HG03066 (cell line): ENCODE results near the gene COL4A6.

Experiments used
- ATAC-seq: cut with Tn5 transposase; IDR thresholded peaks from one replicate; pipeline ENCODE4 v1.9.1; 2021; ENCODE audit warnings: low read depth; ENCODE audit not compliant: unreplicated experiment

The COL4A6 gene

DNA sequence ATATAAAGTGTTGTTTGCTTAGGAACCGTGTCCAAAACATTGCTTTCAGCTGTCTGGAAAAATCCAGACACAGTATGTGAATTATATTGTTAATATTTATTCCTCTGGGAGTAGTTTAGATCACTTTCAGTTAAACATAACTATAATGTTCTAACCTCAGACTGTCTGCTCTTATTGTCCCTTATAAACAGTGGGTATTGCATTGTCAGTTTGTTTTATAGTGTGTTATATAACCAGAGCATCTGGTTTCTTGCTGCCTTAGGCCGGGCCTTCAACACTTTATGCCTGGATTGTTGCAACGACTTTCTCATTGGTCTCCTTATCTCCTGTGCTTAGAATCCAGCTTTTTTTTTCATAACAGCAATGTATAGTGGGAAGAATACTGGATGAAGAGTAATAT, 320.2 kb downstream of the COL4A6 start:
- ATAC-seq = no peak

DNA sequence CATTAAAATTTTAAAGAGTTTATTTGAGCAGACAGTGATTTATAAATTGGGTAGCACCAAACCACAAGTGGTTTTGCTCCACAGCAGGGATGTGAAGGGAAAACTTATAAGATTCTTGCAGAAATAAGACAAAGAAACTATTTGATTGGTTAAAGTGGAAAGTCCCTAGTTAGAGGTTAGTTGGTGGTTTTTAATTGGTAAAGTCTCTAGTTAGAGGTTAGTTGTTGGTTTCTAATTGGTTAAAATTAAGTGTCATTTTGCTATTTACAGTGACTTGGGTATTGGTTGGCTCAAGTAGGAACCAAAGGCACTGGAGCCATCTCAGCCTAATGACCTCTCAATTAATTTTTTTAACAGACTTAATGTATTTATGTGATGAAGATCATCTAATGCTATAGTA, 323.7 kb downstream of the COL4A6 start:
- ATAC-seq = no peak
